Stimulated activated CD4-positive, alpha-beta T cell treated with anti-CD3 and anti-CD28 coated beads, Interleukin-1b, Interleukin-23, amount 100 ng/mL, for 48 hours (primary cell): ENCODE measurements around the gene SGCA.

Experiments used
- DNase-seq: peaks from one replicate; pipeline ENCODE4 v3.0.0-alpha.2; 2020

The SGCA gene

DNA sequence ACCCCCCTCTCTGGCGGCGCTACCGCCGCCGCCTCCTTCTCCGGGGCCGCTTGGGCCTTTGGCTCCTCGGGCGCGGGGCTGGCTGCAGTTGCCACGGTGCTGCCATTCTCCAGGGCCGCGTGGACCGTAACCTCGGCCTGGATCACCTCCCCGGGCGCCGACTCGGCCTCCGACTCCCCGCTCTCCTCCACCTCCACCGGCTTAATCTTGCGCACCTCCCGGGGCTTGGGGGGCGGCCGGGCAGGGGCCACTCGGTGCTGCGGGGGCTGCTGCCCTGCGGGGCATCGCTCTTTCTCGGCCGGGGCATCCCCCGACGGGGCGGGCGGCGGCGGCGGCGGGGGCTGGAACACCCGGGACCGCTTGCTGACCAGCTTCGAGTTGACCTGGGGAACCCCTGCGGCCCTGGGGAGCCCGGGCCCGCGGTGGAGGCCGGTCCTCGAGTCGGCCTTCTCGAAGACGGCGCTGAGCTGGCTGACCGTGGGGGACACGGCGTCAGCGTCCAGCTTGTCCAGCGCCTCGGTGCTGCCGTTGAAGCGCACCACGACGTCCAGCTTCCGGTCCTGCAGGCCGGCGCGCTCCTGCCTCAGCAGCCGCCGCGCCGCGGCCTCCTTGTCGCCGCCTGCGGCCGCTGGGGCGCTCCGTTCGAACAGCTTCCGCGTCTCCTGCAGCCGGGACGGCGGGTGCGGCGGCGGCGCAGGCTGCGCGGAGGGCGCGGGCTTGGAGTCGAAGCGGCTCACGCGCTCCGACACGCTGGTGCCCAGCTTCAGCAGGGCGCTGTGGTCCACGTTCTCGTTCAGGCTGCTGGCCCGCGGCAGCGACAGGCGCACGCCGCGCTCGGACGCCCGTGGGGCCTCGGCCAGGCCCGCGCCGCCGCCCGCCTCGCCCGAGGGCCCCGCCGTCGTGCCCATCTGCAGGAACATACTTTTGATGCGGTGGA lies 16.1 kb upstream of the SGCA start:
- DNase-seq, result peak; percentile 57

GRCh38 chr17:50150354-50151040 lies 15.3 kb upstream of the SGCA start, which contains the start of gene PPP1R9B:
Gene PPP1R9B, minus strand, starts transcription at chr17:50150677. Its CDS starts 164 bp downstream, at chr17:50150513.
- DNase-seq, result no peak

DNA sequence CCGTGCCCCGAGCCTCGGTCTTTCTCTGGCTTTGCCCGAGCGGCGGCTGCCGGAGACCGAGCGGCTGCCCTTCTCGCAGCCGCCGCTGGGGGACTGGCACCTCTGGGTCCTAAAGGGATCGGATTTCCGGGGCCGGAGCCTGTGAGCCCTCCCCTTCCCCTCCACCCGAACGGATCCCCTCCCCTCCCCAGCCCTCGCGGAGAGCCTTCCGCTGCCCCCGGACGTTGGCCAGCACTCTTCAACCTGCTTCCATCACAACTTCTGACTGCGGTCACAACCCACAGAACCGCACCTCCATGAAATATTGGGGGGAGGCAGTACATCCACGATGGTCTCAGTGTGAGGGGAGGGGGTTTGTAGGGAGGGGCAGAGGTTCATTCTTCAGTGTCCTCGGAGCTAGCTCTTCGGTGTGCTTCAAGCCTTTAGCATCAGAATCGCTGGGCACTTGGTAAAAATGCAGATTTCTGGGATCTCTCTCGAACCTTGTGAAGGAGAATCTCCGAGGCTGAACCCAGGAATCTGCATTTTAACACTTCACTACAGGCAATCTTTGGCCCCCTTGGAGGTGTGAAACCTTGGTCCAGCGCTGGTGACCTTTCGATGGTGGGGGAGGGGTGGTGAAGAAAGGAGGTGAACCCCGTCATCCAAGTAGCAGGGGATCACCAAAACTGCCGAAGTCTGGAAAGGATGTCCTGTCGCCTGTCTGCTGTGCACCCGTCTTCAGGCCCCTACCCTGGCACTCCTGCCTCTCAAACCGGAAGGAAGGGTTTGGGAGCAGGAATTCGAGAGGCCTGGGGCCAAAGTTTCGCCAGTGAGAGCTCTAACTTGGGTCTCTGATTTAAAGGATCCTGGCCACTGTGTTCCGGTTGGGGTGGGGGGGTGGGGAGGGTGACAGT lies 14.5 kb upstream of the SGCA start:
- DNase-seq, result peak; percentile 89

- DNase-seq, result peak; percentile 57
These were observed 13.8 kb upstream of the SGCA start for GRCh38 chr17:50151937-50152547.

- DNase-seq, result no peak
These were observed 13.1 kb upstream of the SGCA start for GRCh38 chr17:50152736-50153135.

DNA sequence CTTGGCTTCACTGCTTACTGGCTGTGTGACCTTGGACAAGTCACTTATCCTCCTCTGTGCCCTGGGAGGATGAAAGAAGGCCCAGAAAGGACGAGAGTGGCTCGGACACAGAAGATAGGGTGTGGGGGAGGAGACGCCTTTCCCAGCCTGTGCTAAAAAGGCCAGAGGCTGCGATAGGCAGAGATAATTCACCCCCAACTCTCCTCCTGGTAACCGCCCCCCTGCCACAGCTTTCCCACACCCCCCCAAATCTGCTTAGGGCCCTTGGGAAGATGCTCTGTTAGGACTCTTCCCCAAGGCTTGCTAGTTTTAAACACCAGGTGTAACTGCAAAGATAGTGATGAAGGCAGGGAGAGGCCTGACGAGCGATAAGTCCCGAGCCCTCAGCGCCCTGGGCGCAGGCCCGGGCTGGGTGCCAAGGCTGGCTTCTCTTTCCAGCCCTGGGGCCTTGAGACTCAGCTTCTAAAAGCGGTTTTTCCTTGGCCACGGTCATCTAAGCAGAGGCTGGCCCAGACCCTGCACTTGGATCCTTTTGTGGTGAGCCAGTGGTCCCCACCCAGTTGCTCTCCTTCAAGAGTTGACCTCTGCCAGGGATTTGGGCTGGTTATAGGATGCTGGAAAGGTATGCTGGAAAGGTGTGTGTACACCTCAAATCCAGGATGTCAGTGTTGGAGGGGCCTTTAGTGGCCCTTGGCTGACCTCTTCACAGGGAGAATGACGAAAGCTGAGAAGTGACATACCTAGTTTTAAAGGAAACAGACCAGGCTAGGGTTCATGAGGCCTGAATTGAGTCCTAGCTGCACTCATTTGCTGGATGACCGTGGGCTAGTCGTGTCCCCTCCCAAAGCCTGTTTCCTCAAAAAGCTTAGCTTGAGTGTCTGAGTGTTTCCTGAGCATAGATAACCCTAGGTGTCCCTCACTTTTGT lies 11.9 kb upstream of the SGCA start:
- no peak for DNase-seq

DNA sequence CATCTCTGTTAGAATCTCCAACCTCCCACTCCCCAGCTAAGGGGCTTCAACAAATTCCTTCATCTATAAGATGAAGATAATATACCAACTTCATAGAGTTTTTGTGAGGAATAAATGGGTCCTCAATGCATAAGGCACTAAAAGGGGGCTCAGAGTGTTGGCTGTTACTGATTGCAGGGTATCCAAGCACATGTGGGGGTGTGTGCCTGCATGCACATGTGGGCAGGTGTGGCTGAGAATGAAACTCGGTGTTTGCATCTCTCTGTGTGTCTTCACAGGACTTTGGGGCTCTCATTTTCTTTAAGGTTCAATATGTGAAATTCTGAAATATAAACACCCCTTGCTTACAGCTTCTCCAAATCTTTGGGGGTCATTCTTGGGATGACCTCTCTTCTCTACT lies 11.2 kb upstream of the SGCA start:
- no peak for DNase-seq

- no peak for DNase-seq
These were observed 10.5 kb upstream of the SGCA start for GRCh38 chr17:50155115-50155819.

- DNase-seq, result no peak
These were observed 7.9 kb upstream of the SGCA start for GRCh38 chr17:50157891-50158290.

DNA sequence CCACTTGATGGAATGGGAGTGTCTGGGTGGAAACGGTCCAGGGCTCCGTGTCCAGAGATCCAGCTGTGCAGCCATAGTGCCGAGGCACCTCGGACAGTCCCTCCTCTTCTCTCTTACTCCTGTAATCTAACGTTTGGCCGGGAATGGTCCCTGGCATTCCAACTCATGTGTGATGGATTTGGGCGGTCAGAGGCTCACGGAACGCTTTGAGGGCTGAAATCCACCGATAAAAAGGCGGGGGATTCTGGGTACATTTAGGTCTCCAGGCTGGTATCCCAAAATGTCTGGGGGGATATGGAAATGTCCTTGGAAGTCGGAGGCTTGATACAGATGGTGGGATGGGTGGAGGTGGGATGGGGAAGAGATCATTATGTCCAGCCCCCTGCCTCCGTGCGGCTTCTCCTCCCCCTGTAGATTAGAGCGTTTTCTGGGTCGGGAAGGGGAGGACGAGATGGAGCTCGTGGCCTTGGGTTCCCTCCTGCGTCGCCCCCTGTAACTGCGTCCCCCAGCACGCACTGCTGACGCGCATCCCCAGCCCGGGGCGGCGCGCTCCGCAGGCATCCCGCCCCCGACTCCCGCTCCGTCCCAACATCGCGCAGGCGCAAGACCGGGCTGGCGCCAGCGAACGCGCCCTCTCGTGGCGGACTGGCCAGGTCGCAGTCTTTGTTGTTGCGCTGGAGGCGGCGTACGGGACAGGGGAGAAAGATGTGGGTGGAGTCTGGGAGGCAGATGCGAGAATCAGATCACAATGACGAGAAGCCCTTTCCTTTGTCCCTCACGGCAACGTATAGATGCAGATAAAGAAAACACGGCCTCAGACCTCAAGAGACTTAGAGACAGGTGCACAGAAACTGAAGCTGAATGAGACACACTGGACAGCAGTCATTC lies 4.5 kb upstream of the SGCA start:
- DNase-seq, result peak; percentile 95

DNA sequence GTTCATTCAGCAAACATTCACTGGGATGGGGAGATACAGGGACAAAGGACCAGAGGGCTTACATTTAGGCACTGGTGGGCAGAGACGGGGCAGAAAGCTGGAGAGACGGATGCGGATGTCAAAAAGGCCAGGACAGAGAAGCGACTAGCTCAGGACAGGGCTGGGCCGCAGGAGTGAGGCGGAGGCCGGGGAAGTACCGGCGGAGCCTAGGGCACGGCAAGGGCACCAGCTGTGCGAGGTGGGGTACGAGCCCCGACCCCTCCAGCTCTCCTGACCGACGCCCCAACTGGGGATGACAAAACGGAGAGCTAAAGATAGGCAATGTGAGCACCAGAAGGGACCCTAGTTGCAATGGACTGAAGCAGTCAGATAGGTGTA lies 3.9 kb upstream of the SGCA start:
- DNase-seq, result no peak

DNA sequence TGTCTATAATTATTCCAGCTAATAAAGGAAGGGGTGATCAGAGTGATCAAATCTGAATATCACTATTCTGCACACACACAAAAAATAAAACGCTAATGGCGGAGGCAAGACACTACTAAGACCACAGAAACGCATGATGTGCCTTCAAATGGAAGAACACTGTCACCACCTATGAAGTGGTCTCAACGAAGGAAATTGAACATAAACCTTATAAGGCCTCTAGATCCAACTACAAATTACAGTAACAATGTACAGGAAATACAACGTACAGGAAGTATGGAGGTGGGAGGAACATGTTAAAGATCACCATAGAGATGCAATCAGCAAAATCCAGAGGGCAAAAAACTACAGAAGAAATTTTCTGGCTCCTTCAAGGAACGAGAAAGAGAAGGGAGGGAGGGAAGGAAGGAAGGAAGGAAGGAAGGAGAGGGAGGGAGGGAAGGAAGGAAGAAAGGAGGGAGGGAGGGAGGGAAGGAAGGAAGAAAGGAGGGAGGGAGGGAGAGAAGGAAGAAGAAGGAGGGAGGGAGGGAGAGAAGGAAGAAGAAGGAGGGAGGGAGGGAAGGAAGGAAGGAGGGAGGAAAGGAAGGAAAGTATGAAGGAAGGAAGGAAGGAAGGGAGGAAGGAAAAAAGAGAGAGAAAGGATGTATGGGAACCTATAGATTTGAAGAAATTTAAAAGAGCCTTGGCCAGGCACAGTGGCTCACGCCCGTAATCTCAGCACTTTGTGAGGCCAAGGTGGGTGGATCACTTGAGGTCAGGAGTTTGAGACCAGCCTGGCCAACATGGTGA lies 3.1 kb upstream of the SGCA start:
- no peak for DNase-seq

GRCh38 chr17:50163843-50164696 lies 1.7 kb upstream of the SGCA start:
- no peak for DNase-seq

DNA sequence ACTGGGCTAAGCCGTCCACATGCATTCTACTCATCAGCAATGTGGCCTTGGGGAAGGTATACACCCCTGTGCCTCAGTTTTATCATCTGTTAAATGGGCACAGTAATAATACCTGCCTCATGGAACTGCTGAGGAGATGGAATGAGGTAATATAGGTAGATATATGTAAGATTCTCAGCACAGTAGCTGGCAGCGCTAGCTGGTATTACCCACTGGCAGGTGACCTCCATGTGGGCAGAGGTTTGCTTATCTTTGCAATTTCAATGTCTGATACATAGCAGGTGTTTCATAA lies 1.2 kb upstream of the SGCA start:
- DNase-seq, result no peak

GRCh38 chr17:50165066-50165465 lies 739 bp upstream of the SGCA start:
- DNase-seq, result no peak

DNA sequence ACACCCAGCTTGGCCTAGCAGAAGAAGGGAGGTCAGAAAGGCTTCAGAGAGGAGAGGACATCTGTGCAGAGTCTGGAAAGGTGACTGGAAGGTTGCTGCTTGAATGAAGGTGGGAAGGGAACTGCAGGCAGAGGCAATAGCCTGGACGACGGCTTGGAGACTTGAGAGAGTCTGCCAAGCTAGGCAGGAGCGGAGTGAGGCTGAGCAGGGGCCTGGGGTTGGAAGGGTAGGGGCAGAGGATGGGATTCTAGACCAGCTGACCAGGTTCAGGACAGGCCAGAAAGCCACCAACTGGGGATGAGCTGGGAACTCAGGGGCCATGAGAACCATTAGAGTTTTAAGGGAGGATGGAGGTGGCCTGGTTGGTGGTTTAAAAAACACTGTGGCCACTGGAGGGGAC lies 339 bp upstream of the SGCA start:
- DNase-seq, result no peak

GRCh38 chr17:50166518-50167181 lies 845 bp downstream of the SGCA start:
- DNase-seq, result no peak

- DNase-seq, result no peak
These were observed 1.6 kb downstream of the SGCA start for GRCh38 chr17:50167371-50167770.
